Trophoblast cell (in vitro differentiated cells and primary cell): ENCODE results near the gene HOXB9. TPM values are rescaled to one million over a fixed set of nuclear protein-coding genes. Genes with fewer than 3 reads are reported as not detected.
A peak's percentile ranks its signal among the peaks of the same experiment; 100 is the strongest.

Experiments used
- DNase-seq, 2 donors: peaks; one replicate each; pipeline ENCODE4 v3.0.0-alpha.2; 2016
- H2AFZ ChIP-seq: 2 replicates; pipeline ENCODE4 v1.6.1; 2013; ENCODE audit warnings: low read length, moderate library complexity, mild to moderate bottlenecking; ENCODE audit not compliant: insufficient read depth, poor library complexity
- H2AK5ac ChIP-seq: 2 replicates; pipeline ENCODE4 v1.6.1; 2013; ENCODE audit warnings: mild to moderate bottlenecking, low read length
- H2BK120ac ChIP-seq: 2 replicates; pipeline ENCODE4 v1.6.1; 2013; ENCODE audit warnings: low read length, mild to moderate bottlenecking, moderate library complexity; ENCODE audit not compliant: insufficient read depth, poor library complexity
- H2BK12ac ChIP-seq: 2 replicates; pipeline ENCODE4 v1.6.1; 2013; ENCODE audit warnings: mild to moderate bottlenecking, low read length, moderate library complexity
- H2BK5ac ChIP-seq: 2 replicates; pipeline ENCODE4 v1.6.1; 2013; ENCODE audit warnings: low read length, low read depth, moderate library complexity, mild to moderate bottlenecking; ENCODE audit not compliant: poor library complexity
- H3K14ac ChIP-seq: 2 replicates; pipeline ENCODE4 v1.6.1; 2013; ENCODE audit warnings: mild to moderate bottlenecking, low read length
- H3K18ac ChIP-seq: 2 replicates; pipeline ENCODE4 v1.6.1; 2013; ENCODE audit warnings: mild to moderate bottlenecking, low read length
- H3K23ac ChIP-seq: 2 replicates; pipeline ENCODE4 v1.6.1; 2013; ENCODE audit warnings: low read length
- H3K27ac ChIP-seq: 2 replicates; pipeline ENCODE4 v1.5.1; 2013; ENCODE audit warnings: low read depth, mild to moderate bottlenecking, inconsistent platforms, low read length, moderate library complexity
- H3K27me3 ChIP-seq: 2 replicates; pipeline ENCODE4 v1.6.1; 2013; ENCODE audit warnings: inconsistent platforms, mild to moderate bottlenecking, low read length, moderate library complexity; ENCODE audit not compliant: insufficient read depth
- H3K36me3 ChIP-seq, 2 experiments: 1 replicate in 1 of 2; 2 replicates in 1 of 2; pipeline ENCODE4 v1.6.1; 2013; ENCODE audit warnings: low read length in 2 of 2, mild to moderate bottlenecking in 2 of 2, moderate library complexity in 1 of 2; ENCODE audit not compliant: insufficient read depth in 2 of 2, control insufficient read depth in 1 of 2
- H3K4ac ChIP-seq: 2 replicates; pipeline ENCODE4 v1.6.1; 2013; ENCODE audit warnings: low read depth, mild to moderate bottlenecking, low read length, moderate library complexity
- H3K4me1 ChIP-seq, 2 experiments: 1 replicate in 1 of 2; 2 replicates in 1 of 2; pipeline ENCODE4 v1.6.1; 2013; ENCODE audit warnings: low read length in 2 of 2, mild to moderate bottlenecking in 2 of 2, moderate library complexity in 1 of 2; ENCODE audit not compliant: insufficient read depth in 2 of 2, control insufficient read depth in 1 of 2
- H3K4me2 ChIP-seq: 2 replicates; pipeline ENCODE4 v1.6.1; 2013; ENCODE audit warnings: inconsistent platforms, mild to moderate bottlenecking, low read length, moderate library complexity
- H3K4me3 ChIP-seq: 2 replicates; pipeline ENCODE4 v1.5.1; 2013; ENCODE audit warnings: mild to moderate bottlenecking, low read depth, low read length, inconsistent platforms
- H3K79me1 ChIP-seq: one replicate; pipeline ENCODE4 v1.6.1; 2013; ENCODE audit warnings: low read length
- H3K79me2 ChIP-seq: 2 replicates; pipeline ENCODE4 v1.6.1; 2013; ENCODE audit warnings: low read length, mild to moderate bottlenecking; ENCODE audit not compliant: control insufficient read depth, insufficient read depth, poor library complexity
- H3K9ac ChIP-seq: 2 replicates; pipeline ENCODE4 v1.6.1; 2013; ENCODE audit warnings: mild to moderate bottlenecking, low read length
- H3K9me3 ChIP-seq: 2 replicates; pipeline ENCODE4 v1.6.1; 2013; ENCODE audit warnings: low read depth, mild to moderate bottlenecking, control low read depth, inconsistent platforms, low read length; ENCODE audit not compliant: insufficient read depth
- H4K12ac ChIP-seq: 2 replicates; pipeline ENCODE4 v1.6.1; 2013; ENCODE audit warnings: low read depth, mild to moderate bottlenecking, low read length, moderate library complexity
- H4K8ac ChIP-seq: 2 replicates; pipeline ENCODE4 v1.6.1; 2013; ENCODE audit warnings: low read depth, mild to moderate bottlenecking, low read length, moderate library complexity
- H4K91ac ChIP-seq: one replicate; pipeline ENCODE4 v1.6.1; 2013; ENCODE audit warnings: low read depth, mild to moderate bottlenecking, low read length, moderate library complexity
- WGBS: extraction: QIAGEN DNeasy Blood & Tissue Kit; methylation state at CpG from one replicate; pipeline ENCODE4 v1.1.7; 2013; ENCODE audit warnings: missing lambda C conversion rate; ENCODE audit not compliant: insufficient read length, insufficient coverage; ENCODE audit errors: extremely low coverage; 5-methylcytosine and 5-hydroxymethylcytosine counted together
- polyA plus RNA-seq: library from polyadenylated mRNA; stranded (reverse); fragments of 200-250 nt; gene quantifications from 2 replicates; pipeline ENCODE4 v1.2.3, GENCODE V29; 2013

Gene HOXB9
- 0.99 and 1.1 TPM in 2 replicates for polyA plus RNA-seq

DNA sequence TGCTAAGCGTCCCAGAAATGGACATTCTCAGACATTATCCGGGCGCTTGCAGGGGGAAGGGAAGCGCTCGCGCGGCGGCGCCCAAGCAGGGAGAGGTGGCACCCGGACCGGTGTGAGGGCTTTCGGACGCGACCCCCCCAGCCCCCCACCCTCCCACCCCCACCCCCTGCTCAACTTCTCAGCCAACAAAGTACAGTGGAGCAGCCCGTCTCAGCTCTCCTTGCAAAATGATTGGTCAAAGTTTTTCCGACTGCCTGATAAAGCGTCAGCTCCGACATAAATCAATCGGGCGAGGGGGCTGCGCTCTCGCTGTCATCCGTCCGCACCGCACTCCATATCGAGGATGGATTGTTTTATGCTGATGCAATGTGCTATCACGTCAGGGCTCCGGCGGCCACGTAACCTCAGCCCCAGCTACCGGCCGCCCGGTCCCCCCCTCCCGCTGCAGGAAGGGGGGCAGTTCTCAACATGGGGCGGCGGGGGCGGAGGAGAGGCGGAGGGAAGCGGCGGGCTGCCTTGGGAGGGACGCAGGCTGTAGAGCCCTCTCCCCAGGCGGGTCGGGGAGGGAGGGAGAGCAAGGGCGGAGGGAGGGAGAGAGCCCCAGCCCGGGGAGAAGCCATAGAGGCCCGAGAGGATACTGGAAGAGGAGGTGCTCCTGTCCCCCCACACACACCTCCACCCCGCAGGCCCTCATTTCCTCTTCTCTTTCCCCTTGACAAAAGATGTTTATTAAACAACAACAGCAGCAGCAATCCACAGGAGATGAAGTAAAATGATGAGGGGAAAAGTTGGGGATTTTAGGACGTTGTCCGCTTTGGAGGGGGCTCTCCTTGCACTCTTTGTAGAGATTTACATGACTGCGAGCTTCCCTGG lies at the start of gene HOXB9:
HOXB9 (minus strand) TSS at position 114 of the 873 bp plus-strand sequence; CDS start at position 25, 89 bp downstream.
- Histone ChIP-seq H2BK5ac (no peak within 1 kb of the TSS), H3K27ac (no peak within 1 kb of the TSS), H3K4me3 (peak within 1 kb of the TSS; percentile 21), H2AK5ac (no peak within 1 kb of the TSS), H2BK12ac (no peak within 1 kb of the TSS), H3K4me2 (peak within 1 kb of the TSS; percentile 83), H3K27me3 (peaks cover 95% of the 10 kb centered on the region), H4K12ac (no peak within 1 kb of the TSS), H3K36me3 (no peaks in the 10 kb centered on the region), H3K23ac (no peak within 1 kb of the TSS), H3K79me2 (no peaks in the 10 kb centered on the region), H2BK120ac (no peak within 1 kb of the TSS), H4K8ac (no peak within 1 kb of the TSS), H3K9ac (no peak within 1 kb of the TSS), H4K91ac (no peak within 1 kb of the TSS), H3K79me1 (no peaks in the 10 kb centered on the region), H3K14ac (no peak within 1 kb of the TSS), H3K4me1 (peaks cover 8 to 17% of the 10 kb centered on the region in 2 experiments), H3K18ac (no peak within 1 kb of the TSS), H3K9me3 (peaks cover 9% of the 10 kb centered on the region), H3K4ac (no peak within 1 kb of the TSS), H2AFZ (peak within 1 kb of the TSS; percentile 69)
- no CpG with 5 or more reads among the region's 50 CpGs for WGBS
- DNase-seq: no peak

DNA sequence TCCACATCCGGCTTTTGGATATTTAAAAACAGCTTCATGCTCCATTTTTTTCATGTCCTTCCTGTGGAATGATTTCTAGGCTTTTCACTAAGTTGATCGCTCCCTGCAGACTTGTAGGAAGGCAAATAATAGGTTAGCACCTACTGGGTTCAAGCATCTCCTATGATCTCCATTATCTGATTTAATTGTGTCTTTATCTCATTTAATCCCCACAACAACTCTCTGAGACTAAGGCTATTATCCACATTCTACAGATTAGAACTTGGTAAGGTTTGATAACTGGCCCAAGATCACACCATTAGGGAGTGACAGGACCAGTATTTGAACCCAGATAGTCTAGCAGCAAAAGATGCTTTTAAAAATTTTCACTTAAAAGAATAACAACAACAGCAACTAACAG lies 46.2 kb upstream of the HOXB9 start:
- no CpG with 5 or more reads among the region's 2 CpGs for WGBS
- Histone ChIP-seq H3K4me2 (no peak overlapping the region), H3K18ac (no peak overlapping the region)

DNA sequence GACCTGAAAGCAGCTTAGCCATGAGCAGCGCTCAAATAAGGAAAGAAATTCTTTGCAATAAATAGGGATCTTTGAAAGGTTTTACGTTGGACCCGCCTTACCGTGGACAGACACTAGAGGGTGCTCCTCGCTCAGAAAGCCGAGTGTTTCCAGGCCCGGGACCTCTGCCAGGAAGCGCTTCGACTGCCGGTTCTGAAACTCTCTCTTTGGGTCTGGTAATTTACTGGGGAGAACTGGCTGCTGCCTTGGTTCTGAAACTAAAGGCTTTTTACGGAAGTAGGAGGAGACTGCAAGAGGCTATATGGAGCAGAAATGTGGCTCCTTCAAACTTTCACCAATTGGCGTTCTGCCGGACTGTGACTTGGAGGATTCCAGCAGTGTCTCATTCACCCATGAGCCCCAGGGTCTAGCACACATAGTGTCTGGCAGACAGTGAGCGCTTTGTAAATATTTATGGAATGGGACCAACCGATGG lies 45.6 kb upstream of the HOXB9 start:
- peaks cover 0 to 2% of the 10 kb centered on the region in 2 experiments for H3K36me3 ChIP-seq
- no peaks in the 10 kb centered on the region for H3K27me3 ChIP-seq
- peak; percentile 70 to 92 for DNase-seq
- H2BK12ac ChIP-seq: peak overlapping the region; percentile 64
- no peak overlapping the region for H4K91ac ChIP-seq
- H3K23ac ChIP-seq: no peak overlapping the region
- peak overlapping the region; percentile 21 for H2BK5ac ChIP-seq
- H3K4me1 ChIP-seq: peaks cover 0 to 4% of the 10 kb centered on the region in 2 experiments
- peaks cover 2% of the 10 kb centered on the region for H3K79me1 ChIP-seq
- H3K4me3 ChIP-seq: no peak overlapping the region
- no CpG with 5 or more reads among the region's 15 CpGs for WGBS
- H3K4ac ChIP-seq: peak overlapping the region; percentile 46
- H3K4me2 ChIP-seq: peak overlapping the region; percentile 40
- H2AFZ ChIP-seq: peak overlapping the region; percentile 78
- no peak overlapping the region for H2AK5ac ChIP-seq
- H4K12ac ChIP-seq: peak overlapping the region; percentile 75
- no peak overlapping the region for H3K9ac ChIP-seq
- peaks cover 2% of the 10 kb centered on the region for H3K9me3 ChIP-seq
- peak overlapping the region; percentile 33 for H2BK120ac ChIP-seq
- H3K18ac ChIP-seq: no peak overlapping the region
- H4K8ac ChIP-seq: peak overlapping the region; percentile 91
- peak overlapping the region; percentile 37 for H3K14ac ChIP-seq
- no peaks in the 10 kb centered on the region for H3K79me2 ChIP-seq
- H3K27ac ChIP-seq: no peak overlapping the region

More for the DNA sequence above, 46.2 kb upstream of the HOXB9 start:
- Histone ChIP-seq H2BK12ac (no peak overlapping the region), H3K4me1 (peaks cover 0 to 4% of the 10 kb centered on the region in 2 experiments), H3K27ac (no peak overlapping the region), H3K9me3 (peaks cover 2% of the 10 kb centered on the region), H3K23ac (no peak overlapping the region), H2BK120ac (no peak overlapping the region), H3K4me3 (no peak overlapping the region), H3K79me1 (peaks cover 2% of the 10 kb centered on the region), H2BK5ac (no peak overlapping the region), H2AK5ac (no peak overlapping the region), H3K4ac (no peak overlapping the region), H4K91ac (no peak overlapping the region), H3K36me3 (peaks cover 0 to 2% of the 10 kb centered on the region in 2 experiments), H3K79me2 (no peaks in the 10 kb centered on the region), H3K27me3 (no peaks in the 10 kb centered on the region), H4K12ac (no peak overlapping the region), H2AFZ (peak overlapping the region; percentile 78), H4K8ac (no peak overlapping the region), H3K14ac (no peak overlapping the region), H3K9ac (no peak overlapping the region)
- DNase-seq: no peak

DNA sequence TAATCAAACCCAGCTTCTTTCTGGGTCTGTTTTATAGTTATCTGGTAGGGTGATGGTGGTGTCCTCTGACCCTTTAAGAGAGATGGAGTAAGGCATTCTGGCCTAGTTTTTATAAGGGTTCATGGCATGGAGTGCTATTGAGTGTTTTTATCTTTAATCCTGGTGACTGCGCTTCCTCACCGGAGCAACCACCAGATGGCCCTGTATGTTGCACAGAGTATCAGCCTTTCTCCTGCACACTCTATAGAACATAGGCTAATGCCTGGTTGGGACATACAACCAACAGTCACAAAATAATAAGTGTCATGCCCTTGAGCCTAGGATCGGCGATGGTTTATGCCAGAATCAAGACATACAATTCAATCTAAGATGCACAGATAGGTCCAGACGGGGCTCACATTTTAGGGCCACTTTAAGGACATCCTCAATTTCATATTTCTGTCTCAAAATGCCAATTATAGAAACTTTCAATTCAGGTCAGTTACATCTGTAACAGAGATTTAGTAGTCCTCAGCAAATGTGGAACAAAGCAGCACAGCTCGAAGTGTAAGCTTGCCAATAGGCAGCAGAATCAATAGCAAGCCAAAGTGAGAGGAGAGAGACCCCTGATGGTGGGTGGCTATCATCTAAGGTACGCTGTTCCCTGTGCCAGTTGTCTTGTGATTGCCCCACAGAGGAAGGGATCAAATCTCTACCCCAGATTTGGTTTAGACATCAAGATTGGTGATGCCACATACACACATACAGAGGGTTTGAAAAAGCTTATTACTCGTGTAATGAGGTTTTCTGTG lies 37.2 kb upstream of the HOXB9 start:
- Histone ChIP-seq H3K27me3 (no peaks in the 10 kb centered on the region), H3K9me3 (no peaks in the 10 kb centered on the region), H3K27ac (no peak overlapping the region), H2AFZ (no peak overlapping the region), H3K36me3 (no peaks in the 10 kb centered on the region), H2BK12ac (no peak overlapping the region), H3K79me2 (no peaks in the 10 kb centered on the region), H3K18ac (no peak overlapping the region), H4K91ac (no peak overlapping the region), H4K12ac (no peak overlapping the region), H2AK5ac (no peak overlapping the region), H3K4ac (no peak overlapping the region), H3K4me1 (no peaks in the 10 kb centered on the region), H4K8ac (no peak overlapping the region), H3K4me3 (no peak overlapping the region), H2BK120ac (no peak overlapping the region), H3K23ac (no peak overlapping the region), H2BK5ac (no peak overlapping the region), H3K79me1 (no peaks in the 10 kb centered on the region), H3K14ac (no peak overlapping the region), H3K4me2 (no peak overlapping the region), H3K9ac (no peak overlapping the region)
- WGBS: no CpG with 5 or more reads among the region's 8 CpGs
- DNase-seq: peak in 1 of 2 donors; percentile 4
